ENCODE results near the gene PFKM.
"Not testable (repeated sequence)": the region's sequence is repeated elsewhere in the genome, so short reads cannot be mapped to it uniquely, and the experiment has no call there.

The PFKM gene

DNA sequence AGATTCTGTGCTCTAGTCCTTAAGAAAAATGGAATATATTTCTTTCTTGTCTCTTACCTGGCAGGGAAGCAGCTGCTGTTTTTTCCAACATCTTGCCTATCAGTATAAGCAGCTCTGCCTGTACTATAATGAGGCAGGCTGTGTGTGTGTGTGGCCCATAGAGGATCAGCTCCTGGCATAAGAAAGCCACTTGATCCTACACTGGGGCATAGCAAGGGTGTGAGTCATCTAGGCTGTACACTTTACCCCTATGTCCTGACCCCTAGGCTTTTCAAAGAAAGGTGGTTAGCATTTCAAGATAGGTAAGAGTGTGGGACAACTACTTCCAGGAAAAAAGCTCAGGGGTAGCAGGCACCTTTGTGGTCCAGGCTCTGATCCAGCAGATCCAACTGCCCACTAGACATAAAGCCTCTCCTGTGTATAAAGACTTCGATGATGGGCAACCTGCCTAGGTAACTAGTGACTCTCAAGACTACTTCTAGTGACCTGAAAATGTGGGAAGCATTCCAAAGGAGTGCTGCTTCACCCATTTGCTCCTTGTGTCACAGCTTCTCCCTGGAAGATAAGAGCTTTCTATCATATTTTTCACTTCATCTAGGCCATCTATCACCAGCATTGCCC lies 8.4 kb upstream of the PFKM start:
- no peak overlapping the region for H3K4me3 ChIP-seq (ENCODE audit: low read length)
- DNase-seq (ENCODE audit: low read depth): no peak
- no peak for TF ChIP-seq CTCF (conservative IDR thresholded peaks at IDR 0.05; ENCODE audit: low read length)

- not testable (repeated sequence) for H3K4me3 ChIP-seq (ENCODE audit: low read length); DNase-seq (ENCODE audit: low read depth)
Observed at GRCh38 chr12:48111312-48111693, 7.9 kb upstream of the PFKM start.

GRCh38 chr12:48115957-48116356 lies 3.2 kb upstream of the PFKM start:
- no peak for TF ChIP-seq CTCF (conservative IDR thresholded peaks at IDR 0.05; ENCODE audit: low read length)
- DNase-seq (ENCODE audit: low read depth): no peak
- H3K4me3 ChIP-seq (ENCODE audit: low read length): no peak overlapping the region

- DNase-seq (ENCODE audit: low read depth): no peak
- no peak for TF ChIP-seq CTCF (conservative IDR thresholded peaks at IDR 0.05; ENCODE audit: low read length)
- H3K4me3 ChIP-seq (ENCODE audit: low read length): peak overlapping the region; percentile 95
Observed at GRCh38 chr12:48118284-48118871, 786 bp upstream of the PFKM start.

- DNase-seq (ENCODE audit: low read depth): no peak
- no peak for TF ChIP-seq CTCF (conservative IDR thresholded peaks at IDR 0.05; ENCODE audit: low read length)
- peak overlapping the region; percentile 95 for H3K4me3 ChIP-seq (ENCODE audit: low read length)
Observed at GRCh38 chr12:48119834-48120195, 651 bp downstream of the PFKM start.

GRCh38 chr12:48121522-48121921 lies 2.4 kb downstream of the PFKM start:
- no peak for TF ChIP-seq CTCF (conservative IDR thresholded peaks at IDR 0.05; ENCODE audit: low read length)

GRCh38 chr12:48122065-48122834 lies 3.1 kb downstream of the PFKM start:
- H3K4me3 ChIP-seq (ENCODE audit: low read length): no peak overlapping the region
- no peak for TF ChIP-seq CTCF (conservative IDR thresholded peaks at IDR 0.05; ENCODE audit: low read length)
- DNase-seq (ENCODE audit: low read depth): no peak

More at GRCh38 chr12:48121522-48121921, 2.4 kb downstream of the PFKM start:
- no peak overlapping the region for H3K4me3 ChIP-seq (ENCODE audit: low read length)
- no peak for DNase-seq (ENCODE audit: low read depth)
